ENCODE results near the gene APPL1.
A peak's percentile ranks its signal among the peaks of the same experiment; 100 is the strongest.

The APPL1 gene

DNA sequence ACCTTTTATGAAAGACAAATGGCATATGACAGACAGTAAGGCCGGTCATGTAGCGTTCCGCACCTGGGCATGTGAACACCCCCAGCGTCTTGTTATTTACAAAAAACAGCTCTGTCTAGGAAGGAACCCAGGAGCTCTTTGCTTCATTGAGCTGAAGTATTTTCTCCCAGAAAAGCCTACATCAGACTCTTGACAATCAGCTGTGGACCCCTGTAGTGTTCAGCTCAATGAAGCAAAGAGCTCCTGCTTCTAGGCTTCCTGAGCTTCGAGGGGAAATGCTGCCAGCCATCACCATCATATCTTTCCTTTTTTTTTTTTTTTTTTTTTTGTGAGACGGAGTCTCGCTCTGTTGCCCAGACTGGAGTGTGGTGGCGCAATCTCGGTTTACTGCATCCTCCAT lies 60.9 kb downstream of the APPL1 start:
- no peak for FAIRE-seq
- TF ChIP-seq POLR2A (IDR thresholded peaks at IDR 0.05; ENCODE audit: low read depth, low read length): no peak

DNA sequence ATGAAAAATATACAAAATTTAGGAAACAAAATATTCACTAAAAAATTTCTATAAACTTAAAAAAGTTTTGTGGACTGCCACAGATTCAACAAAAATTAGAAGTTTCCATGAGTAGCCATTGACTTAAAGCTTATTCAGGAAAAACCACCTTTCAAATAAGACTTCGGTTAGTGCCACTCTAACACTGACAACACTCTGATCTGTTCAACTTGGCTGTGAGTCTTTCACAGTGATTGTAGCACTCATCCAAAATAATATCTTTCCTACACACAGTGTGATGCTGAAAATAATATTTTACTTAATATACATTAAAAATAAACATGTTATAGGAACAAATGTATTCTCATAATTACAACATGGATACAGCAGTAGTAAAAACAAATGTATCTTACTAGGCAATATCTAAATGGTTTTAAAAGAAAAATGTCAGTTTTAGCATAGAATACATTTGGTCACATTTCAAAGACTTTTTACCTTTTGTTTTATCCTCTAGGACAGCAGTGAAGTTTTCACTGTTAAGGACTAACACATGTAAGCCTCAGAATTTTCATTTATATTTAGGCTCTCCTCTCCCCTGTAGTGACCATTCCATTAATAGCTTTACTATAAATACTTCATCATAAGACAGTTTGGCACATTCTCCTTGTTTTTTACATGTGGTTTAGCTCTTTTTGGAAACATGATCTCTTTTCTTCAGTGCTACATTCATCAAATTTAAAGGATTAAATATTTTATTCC lies 64.8 kb downstream of the APPL1 start, which contains the start of gene ASB14:
ASB14 (minus strand) TSS at position 527 of the 738 bp plus-strand sequence. CDS start 652 bp downstream, outside the sequence.
- FAIRE-seq (no peak), DNase-seq (ENCODE audit: insufficient read length, low spot score) (no peak)
- TF ChIP-seq POLR2A (IDR thresholded peaks at IDR 0.05; ENCODE audit: low read depth, low read length): no peak

More for the DNA sequence above, 60.9 kb downstream of the APPL1 start:
- DNase-seq (ENCODE audit: insufficient read length, low spot score): no peak

DNA sequence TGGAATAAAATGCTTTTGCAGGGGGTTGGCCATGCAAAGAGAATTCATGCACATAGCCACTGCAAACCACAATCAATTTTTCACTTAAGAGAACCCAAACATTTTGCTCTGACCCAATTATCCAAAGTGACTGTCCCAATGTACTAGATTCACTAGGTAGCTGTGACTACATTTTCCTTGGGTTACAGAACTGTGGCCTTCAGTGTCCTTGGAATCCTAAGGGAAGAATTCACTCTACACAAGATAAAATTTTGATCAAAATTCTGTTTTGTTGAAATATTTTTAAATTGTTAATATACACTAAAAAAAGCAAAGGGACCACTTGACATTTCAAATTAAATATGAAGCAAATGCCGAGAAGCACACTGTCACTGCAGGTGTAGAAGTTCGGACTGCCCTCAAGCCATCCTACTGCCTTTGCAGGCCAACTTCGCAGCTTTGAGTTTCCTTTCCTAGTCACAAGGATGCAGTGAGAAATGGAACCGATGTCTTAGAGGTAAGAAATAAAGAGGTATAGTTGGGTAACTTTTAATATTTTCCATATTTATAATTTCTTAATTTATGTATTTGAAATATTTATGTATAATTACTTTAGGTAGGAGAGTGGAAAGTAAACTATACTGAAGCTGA lies 65.5 kb downstream of the APPL1 start:
- DNase-seq (ENCODE audit: insufficient read length, low spot score) (no peak), FAIRE-seq (no peak)
- no peak for TF ChIP-seq POLR2A (IDR thresholded peaks at IDR 0.05; ENCODE audit: low read depth, low read length)

DNA sequence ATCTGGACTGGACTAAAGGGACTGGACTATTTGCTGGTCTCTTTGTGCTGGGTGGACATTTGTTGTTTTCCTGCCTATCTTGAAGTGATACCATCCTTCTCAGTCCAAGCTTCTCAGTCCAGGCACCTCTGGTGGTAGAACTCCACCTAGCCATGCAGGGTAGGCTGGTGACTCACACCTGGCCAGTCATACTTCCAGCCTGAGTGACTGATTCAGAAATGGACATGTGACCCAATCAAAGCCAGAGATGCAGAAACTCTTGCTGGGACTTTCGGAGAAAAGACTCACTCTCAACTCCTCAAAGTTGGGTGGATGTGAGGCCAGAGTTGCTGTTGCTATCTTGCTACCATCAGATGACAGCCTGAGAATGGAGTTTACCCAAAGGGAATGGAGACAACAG lies 70.5 kb downstream of the APPL1 start:
- no peak for TF ChIP-seq POLR2A (IDR thresholded peaks at IDR 0.05; ENCODE audit: low read depth, low read length)
- FAIRE-seq: peak; percentile 98
- peak; percentile 58 for DNase-seq (ENCODE audit: insufficient read length, low spot score)

DNA sequence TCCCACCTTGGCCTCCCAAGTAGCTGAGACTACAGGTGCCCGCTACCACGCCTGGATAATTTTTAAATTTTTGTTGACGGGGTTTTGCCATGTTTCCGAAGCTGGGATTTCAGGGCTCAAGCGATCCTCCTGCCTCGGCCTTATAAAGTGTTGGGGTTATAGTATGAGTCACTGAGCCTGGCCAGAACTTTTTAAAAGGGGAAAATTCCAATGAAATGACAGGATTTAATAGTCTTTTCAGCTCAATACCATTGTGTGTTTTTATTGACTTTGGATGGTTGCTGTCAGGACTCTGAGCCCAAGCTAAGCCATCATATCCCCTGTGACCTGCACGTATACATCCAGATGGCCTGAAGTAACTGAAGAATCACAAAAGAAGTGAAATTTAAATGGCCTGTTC lies 76.0 kb downstream of the APPL1 start:
- FAIRE-seq: peak; percentile 55
- peak; percentile 9 for DNase-seq (ENCODE audit: insufficient read length, low spot score)

DNA sequence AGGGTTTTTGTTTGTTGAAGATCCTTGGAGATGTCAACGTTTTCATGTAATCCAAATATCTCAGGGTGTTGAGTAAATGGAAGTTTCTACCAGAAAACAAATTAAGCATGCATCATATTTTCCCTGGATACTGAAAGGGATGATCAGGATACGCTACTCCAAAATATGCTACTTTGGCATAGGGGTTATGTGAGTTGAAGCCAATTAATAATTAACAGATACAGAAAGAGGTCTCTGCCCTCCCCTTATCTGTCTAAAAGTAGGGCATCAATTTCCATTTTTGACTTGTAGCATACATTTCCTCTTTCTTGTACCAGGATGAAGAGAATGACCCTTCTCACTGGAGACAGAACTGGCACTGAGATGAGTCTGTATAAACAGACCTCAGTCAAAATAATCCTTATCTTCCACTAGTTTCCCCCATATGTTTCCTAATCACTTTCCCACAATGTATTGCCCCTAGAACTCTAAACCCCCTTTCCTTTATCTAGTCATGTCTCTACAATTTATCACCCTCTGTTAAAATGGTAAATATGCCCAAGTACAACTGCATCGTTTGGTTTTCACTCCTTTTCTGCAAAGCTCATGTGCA lies 82.3 kb downstream of the APPL1 start:
- DNase-seq (ENCODE audit: insufficient read length, low spot score) (no peak), FAIRE-seq (no peak)
- TF ChIP-seq POLR2A (IDR thresholded peaks at IDR 0.05; ENCODE audit: low read depth, low read length): no peak

DNA sequence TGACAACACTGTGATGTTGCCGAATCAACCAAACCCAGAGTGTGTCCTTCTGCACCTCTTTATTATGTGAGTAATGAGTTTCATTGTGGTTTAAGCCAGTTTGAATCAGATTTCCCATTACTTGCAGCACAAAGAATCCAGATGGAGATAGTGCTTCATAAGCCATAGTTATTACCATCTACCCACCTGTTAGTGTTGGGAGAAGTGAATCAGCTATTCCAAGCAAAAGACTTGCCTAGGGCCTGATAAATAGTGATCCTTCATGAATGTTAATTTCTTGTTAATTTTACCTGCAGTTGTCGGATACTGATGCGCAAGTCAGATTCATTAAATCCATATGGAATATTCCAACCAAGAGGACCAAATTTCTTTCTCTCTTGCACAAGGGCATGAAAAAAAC lies 86.7 kb downstream of the APPL1 start:
- FAIRE-seq (no peak), DNase-seq (ENCODE audit: insufficient read length, low spot score) (no peak)
- no peak for TF ChIP-seq POLR2A (IDR thresholded peaks at IDR 0.05; ENCODE audit: low read depth, low read length)
